Activated gamma-delta T cell treated with anti-CD3 and anti-CD28 coated beads, Interleukin-2, amount 50 U/mL, for 16 hours (primary cell): ENCODE measurements around the gene GUCD1.
"Not testable (repeated sequence)": the region's sequence is repeated elsewhere in the genome, so short reads cannot be mapped to it uniquely, and the experiment has no call there.

ENCODE experiments used
- DNase-seq: peaks from one replicate; pipeline ENCODE4 v3.0.0-alpha.2; 2020; ENCODE audit warnings: low read depth

Gene GUCD1

GRCh38 chr22:24554313-24555164 lies at the start of gene GUCD1:
Gene GUCD1 (minus strand): TSS chr22:24555138. CDS start chr22:24554991, 147 bp downstream.
- DNase-seq: peak; percentile 4

GRCh38 chr22:24603770-24604629 lies 49.1 kb upstream of the GUCD1 start:
- not testable (repeated sequence) for DNase-seq

DNA sequence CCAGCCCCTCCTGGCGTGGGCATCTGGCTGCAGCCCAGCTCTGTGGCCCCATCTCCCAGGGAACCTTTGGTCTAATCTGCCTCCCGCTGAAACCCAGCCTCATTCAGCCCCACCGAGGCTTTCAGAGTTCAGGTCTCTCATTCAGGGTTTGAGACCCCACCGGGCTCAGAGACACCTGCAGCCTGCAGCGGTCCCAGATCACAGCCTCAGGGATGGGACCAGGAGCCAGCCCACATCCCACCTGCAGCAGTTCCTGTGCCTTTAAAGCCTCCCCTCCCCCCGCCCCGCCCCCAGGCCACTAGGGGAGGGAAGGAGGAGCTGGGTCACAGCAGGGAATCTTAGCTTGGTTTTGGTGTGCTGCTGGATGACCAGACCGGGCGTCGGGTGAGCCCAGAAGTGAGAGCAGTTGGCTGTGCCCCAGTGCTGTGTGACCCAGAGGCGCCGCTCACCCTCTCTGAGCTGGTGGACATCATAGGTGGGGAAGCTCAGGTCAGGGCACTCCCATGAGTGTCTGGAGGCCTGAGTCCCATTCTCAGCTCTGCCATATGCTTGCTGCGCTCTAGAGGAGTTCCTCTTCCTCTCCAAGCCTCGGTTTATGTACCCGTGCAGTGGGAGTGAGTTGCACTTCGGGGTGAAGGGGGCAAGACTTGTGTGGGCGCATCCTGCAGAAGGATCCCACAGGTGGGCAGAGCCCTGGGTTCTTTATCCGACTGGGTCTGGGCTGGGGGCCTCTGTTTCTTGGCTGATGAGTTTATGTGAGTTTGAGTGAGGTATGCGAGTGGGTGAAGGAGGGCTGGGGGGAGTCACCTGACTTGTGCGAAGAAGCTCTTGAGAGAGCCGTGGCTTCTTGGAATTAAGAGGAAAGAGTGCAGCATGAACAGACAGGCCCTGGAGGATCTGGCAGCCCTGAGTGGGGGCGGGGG lies 48.2 kb upstream of the GUCD1 start, which contains the start of gene GGT1:
TSS of gene GGT1 (plus strand) at position 347 of the 923 bp plus-strand sequence. CDS start 7,889 bp downstream, outside the sequence.
- not testable (repeated sequence) for DNase-seq

DNA sequence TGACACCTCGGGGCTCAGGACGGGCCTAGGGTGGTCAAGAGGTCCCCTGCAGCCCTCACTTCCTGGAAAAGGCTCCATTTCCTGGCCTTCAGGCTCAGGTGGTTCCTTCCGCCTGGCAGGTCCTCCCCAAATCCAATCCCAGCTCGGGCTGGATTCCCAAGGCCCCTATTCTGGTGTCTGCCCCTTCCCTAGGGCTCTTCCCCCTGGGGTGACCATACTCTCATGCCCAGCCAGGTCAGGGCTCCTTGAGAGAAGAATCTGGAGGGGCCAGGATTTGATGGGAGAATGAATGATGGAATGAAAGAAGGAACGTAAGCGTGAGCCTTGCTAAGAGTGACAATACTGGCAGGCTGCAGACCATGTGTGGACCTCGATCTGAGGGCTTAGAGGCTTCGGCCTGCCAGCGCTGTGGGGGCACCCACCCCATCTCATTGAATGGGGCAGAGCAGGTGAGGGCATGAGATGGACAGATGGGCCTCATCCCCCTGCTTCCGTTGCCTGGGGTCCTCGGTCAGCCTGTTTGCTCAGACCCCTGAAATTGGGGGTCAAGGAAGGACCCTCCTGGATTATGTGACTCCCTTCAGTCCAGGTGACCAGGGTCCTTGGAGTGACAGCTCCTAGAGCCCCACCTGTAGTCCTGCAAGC lies 47.3 kb upstream of the GUCD1 start:
- not testable (repeated sequence) for DNase-seq

DNA sequence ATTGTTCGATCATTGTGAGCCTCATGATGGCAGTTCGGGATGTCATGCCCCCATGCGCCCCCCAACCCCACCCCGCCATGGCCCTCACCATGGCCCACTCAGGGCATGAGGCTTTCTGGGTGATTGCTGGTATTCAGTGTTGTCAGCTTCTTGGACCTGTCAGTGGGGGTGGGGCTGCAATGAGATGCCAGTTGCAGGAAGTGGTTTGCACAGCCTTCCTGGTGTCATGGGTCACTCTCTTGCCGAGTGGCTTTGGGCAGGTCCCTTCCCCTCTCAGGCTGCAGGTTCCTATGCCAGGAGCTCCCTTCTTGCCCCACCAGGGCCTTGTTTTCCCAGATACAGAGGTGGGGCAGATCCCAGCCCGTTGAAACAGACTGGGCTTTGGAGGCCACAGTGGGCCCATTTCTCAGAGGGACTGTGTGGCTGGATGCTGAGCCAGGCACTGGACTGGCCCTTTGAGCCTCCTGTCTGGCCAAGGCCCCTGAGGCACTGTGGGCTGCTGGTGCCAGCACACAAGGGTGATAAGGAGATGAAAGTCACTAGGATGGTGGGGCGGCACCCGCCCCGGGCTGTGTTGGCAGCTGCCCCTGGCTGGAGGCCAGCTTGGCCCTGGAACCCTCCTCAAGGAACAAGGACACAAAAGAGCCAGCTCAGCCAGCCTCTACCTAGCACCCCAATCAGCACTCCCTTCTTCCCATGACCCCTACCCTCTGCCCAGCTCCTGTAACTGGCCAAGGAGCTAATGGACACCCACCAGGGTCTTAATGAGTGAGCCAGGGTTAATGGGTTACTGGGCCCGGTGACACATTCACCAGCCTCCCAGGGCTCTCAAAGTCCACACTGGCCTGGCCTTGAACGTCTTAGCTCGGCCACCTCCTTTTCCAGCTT lies 46.5 kb upstream of the GUCD1 start:
- DNase-seq: no peak

- DNase-seq: not testable (repeated sequence)
Observed at GRCh38 chr22:24599958-24600715, 45.2 kb upstream of the GUCD1 start.

GRCh38 chr22:24599514-24599913 lies 44.6 kb upstream of the GUCD1 start:
- no peak for DNase-seq

GRCh38 chr22:24597076-24597475 lies 42.1 kb upstream of the GUCD1 start:
- not testable (repeated sequence) for DNase-seq

GRCh38 chr22:24595863-24596262 lies 40.9 kb upstream of the GUCD1 start:
- no peak for DNase-seq

DNA sequence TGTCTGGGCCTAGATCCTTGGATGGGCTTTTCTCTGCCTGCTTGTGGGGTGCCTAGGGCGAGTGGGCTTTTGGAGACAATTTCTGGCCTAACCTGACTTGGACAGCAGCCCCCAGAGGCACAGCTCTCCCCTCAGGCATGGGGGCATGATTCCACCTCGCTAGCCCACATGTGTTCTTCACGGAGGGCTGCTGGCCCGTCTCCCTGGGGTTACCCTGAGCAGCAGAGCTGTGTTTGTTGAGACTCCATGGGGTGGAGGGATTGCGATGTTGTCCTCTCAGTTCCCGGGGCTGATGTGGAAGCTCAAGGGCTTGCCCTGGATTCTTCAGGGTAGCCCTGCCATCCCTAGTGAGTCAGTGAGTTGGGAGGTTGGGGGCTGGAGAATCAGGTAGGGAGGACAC lies 40.3 kb upstream of the GUCD1 start:
- no peak for DNase-seq

GRCh38 chr22:24594569-24595120 lies 39.7 kb upstream of the GUCD1 start:
- DNase-seq: no peak

- DNase-seq: no peak
Observed at GRCh38 chr22:24593836-24594568, 39.1 kb upstream of the GUCD1 start.

GRCh38 chr22:24593559-24593835 lies 38.6 kb upstream of the GUCD1 start:
- not testable (repeated sequence) for DNase-seq

DNA sequence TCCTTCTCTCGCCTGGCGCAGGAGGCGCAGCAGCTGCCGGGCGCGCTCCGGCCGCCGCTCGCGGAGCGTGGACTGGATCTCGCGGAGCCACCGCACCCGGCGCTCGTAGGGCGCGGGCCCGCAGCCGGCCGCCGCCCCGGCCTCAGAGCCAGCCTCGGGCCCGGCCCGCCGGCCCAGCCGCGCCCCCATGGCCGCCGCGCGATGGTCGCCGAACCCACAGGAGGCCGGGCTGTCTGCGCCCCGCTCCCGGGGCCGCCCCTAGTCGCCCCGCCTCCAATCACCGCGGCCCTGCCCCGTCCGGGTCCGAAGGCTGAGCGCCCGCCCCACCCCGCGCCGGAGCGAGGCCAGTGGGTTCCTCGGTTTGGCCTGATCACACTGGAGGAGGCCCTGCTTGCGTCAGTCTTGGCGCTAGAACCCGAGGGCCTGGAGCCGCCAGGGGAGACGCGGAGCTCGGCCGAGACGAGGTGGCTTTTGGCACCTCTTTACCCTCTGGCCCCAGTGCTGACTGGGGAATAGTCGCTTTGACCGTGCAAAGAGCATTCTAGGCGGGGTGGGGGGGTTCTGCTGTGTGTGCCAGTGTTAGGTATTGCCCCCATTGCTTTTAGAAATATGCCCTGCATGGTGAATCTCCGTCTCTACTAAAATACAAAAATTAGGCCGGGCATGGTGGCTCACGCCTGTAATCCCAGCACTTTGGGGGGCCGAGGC lies 38.1 kb upstream of the GUCD1 start, which contains the start of gene LRRC75B:
TSS of gene LRRC75B (minus strand) at position 223 of the 708 bp plus-strand sequence. CDS start at position 189, 34 bp downstream.
- DNase-seq: no peak

GRCh38 chr22:24592058-24592850 lies 37.3 kb upstream of the GUCD1 start:
- no peak for DNase-seq

DNA sequence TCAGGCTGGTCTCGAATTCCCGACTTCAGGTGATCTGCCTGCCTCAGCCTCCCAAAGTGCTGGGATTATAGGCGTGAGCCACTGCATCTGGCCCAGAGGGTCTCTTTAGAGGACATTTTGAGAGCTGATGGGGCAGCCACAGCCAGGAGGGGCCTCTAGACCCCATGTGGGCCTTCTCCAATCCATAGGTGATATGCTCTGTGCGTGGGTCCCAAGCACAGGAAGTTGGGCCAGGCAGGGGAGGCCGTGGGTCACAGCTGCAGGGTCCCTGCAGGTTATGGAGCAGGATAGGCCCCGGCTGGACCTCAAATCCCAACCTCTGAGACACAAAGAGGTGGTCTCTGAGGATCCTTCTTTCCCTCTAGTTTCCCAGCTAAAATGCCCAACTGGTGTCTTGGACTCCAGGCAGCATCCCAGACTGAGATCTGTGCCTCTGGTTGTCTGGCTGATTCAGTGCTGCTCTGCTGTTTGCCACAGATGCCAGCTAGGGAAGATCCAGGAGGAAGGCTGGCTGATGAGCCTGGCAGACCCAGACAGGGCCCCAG lies 36.4 kb upstream of the GUCD1 start:
- DNase-seq: no peak
